PC-9 (cell line): ENCODE data around the gene TFCP2L1. TPM values are rescaled to one million over a fixed set of nuclear protein-coding genes. Genes with fewer than 3 reads are reported as not detected.

ENCODE experiments used
- BruUV-seq: library from RNA; stranded (reverse); fragments of 400-500 nt; replicated peaks from 2 replicates; lab custom pipeline; 2021; lab: Mats Ljungman, UMichigan
- CTCF ChIA-PET: fragments of 300-600 bp; sonication (Branson Sonifier 250); formaldehyde crosslinking; loops from one replicate; lab custom pipeline; 2022; ENCODE audit warnings: antibody characterized with exemption; lab: Charles Lee
- POLR2A ChIA-PET: fragments of 300-600 bp; sonication (Branson Sonifier 250); formaldehyde crosslinking; loops from one replicate; lab custom pipeline; 2022; ENCODE audit warnings: antibody characterized with exemption; ENCODE audit not compliant: unreplicated experiment; lab: Charles Lee
- DNase-seq, 2 experiments: peaks; one replicate each; pipeline versions ENCODE4 v3.0.0 to v3.0.0-alpha.2; 2015 to 2022; ENCODE audit warnings: mixed read lengths in 1 of 2
- H2AFZ ChIP-seq: fragments of 200-600 bp; sonication (generic); 2 replicates; pipeline ENCODE4 v1.8.1; 2017; ENCODE audit warnings: antibody characterized with exemption
- H3F3A ChIP-seq: fragments of 200-600 bp; sonication (generic); 2 replicates; pipeline ENCODE4 v1.8.1; 2017; ENCODE audit warnings: antibody characterized with exemption, mild to moderate bottlenecking, low read depth; ENCODE audit not compliant: insufficient read depth
- H3K27ac ChIP-seq: fragments of 200-600 bp; sonication (generic); 2 replicates; pipeline ENCODE4 v1.6.1; 2016; ENCODE audit warnings: mixed run types
- H3K27me3 ChIP-seq: fragments of 200-600 bp; sonication (generic); 2 replicates; pipeline ENCODE4 v1.6.1; 2016; ENCODE audit warnings: low read depth, mixed run types; ENCODE audit not compliant: insufficient read depth
- H3K36me3 ChIP-seq: fragments of 200-600 bp; sonication (generic); 2 replicates; pipeline ENCODE4 v1.6.1; 2016; ENCODE audit warnings: low read depth, mixed run types
- H3K4me1 ChIP-seq: fragments of 200-600 bp; sonication (generic); replicated peaks from 2 replicates; pipeline ENCODE4 v1.6.1; 2016; ENCODE audit warnings: mixed run types; ENCODE audit not compliant: insufficient read depth
- H3K4me2 ChIP-seq: fragments of 200-600 bp; sonication (generic); 2 replicates; pipeline ENCODE4 v1.6.1; 2017; ENCODE audit warnings: mixed run types
- H3K4me3 ChIP-seq: fragments of 200-600 bp; sonication (generic); 2 replicates; pipeline ENCODE4 v1.6.1; 2016; ENCODE audit warnings: mixed run types
- H3K79me2 ChIP-seq: fragments of 200-600 bp; sonication (generic); 2 replicates; pipeline ENCODE4 v1.6.1; 2017; ENCODE audit warnings: low read depth, mixed run types
- H3K9me2 ChIP-seq: fragments of 200-600 bp; sonication (generic); 2 replicates; pipeline ENCODE4 v1.8.1; 2017; ENCODE audit warnings: mild to moderate bottlenecking; ENCODE audit not compliant: insufficient read depth
- H3K9me3 ChIP-seq: fragments of 200-600 bp; sonication (generic); 2 replicates; pipeline ENCODE4 v1.8.1; 2016; ENCODE audit warnings: low read depth; ENCODE audit not compliant: insufficient read depth
- H4K20me1 ChIP-seq: fragments of 200-600 bp; sonication (generic); 2 replicates; pipeline ENCODE4 v1.8.1; 2017; ENCODE audit not compliant: insufficient read depth
- EZH2 ChIP-seq: fragments of 200-600 bp; sonication (generic); IDR thresholded peaks from 2 replicates; pipeline ENCODE4 v1.8.0; 2017; ENCODE audit warnings: antibody characterized with exemption, low read depth
- intact Hi-C: fragments of 100-400 bp; cut with micrococcal nuclease; formaldehyde crosslinking; loops from one replicate; pipeline ENCODE4 v1.10.0; 2022; ENCODE audit not compliant: unreplicated experiment
- total RNA-seq: library from RNA; stranded (reverse); gene quantifications from 2 replicates; pipeline ENCODE4 v1.2.3, GENCODE V29; 2021
- TF ChIP-seq, protein P1 (sequence below): fragments of 200-600 bp; sonication (generic); conservative IDR thresholded peaks from 2 replicates; pipeline ENCODE4 v1.6.1; 2017; ENCODE audit warnings: mixed run types, antibody characterized with exemption, mild to moderate bottlenecking, moderate library complexity

Gene TFCP2L1
- total RNA-seq, 1 experiment from 2014 or later, result 4.6 TPM

DNA sequence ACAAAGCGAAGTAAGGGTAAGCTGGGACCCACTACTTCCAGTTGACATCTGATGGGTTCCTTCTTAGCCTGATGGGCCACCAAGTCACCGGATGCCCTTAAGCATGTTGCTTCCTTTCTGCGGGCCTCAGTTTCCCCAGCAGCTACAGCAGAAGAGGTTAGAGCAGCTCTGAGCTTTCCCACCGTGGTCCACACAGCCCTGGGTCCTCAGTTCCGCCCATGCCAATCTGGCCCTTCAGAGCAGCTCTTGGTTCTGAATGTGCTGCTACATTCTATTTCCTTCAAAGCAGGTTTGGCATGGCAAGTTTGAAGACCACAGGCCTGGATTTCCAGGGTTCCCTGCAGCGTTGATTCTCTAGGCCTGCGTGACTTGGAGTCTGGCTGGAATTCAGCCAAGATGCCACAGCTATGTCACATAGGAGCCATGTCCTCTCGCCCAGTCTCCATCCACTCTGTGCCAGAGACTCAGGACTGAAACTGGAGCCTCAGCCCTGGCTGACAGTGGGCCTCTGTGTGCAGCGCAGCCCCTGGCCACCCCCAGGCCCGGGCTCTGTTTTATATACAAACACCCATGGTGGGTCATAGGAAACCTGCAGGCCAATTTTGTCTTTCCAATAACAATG, 79.6 kb downstream of the TFCP2L1 start:
- TF ChIP-seq, protein P1, sequence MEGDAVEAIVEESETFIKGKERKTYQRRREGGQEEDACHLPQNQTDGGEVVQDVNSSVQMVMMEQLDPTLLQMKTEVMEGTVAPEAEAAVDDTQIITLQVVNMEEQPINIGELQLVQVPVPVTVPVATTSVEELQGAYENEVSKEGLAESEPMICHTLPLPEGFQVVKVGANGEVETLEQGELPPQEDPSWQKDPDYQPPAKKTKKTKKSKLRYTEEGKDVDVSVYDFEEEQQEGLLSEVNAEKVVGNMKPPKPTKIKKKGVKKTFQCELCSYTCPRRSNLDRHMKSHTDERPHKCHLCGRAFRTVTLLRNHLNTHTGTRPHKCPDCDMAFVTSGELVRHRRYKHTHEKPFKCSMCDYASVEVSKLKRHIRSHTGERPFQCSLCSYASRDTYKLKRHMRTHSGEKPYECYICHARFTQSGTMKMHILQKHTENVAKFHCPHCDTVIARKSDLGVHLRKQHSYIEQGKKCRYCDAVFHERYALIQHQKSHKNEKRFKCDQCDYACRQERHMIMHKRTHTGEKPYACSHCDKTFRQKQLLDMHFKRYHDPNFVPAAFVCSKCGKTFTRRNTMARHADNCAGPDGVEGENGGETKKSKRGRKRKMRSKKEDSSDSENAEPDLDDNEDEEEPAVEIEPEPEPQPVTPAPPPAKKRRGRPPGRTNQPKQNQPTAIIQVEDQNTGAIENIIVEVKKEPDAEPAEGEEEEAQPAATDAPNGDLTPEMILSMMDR, result no peak
- no peak for TF ChIP-seq EZH2
- intact Hi-C loops, result loop anchor here (10.0 kb wide), 1 partner anchor 79 kb away; the partner anchor contains the start of gene TFCP2L1
- no peak overlapping the region for H3K4me3 ChIP-seq
- ChIA-PET CTCF (interaction anchor here (1.6 kb wide), 1 partner anchor 77 kb away, joined by 5 read pairs; no protein-coding TSS in a partner anchor), POLR2A (interaction anchor here (0.6 kb wide), 2 partner anchors 203 to 986 kb away, joined by 4 to 7 read pairs; no protein-coding TSS in a partner anchor)
- H3K79me2 ChIP-seq, result no peaks in the 10 kb centered on the region
- H3K27me3 ChIP-seq, result no peaks in the 10 kb centered on the region
- no TSS peak for BruUV-seq
- no peaks in the 10 kb centered on the region for H3K36me3 ChIP-seq
- DNase-seq, result peak; percentile 85 to 91
- H3K9me3 ChIP-seq, result no peaks in the 10 kb centered on the region
- H3K4me2 ChIP-seq, result peak overlapping the region; percentile 51
- no peaks in the 10 kb centered on the region for H3K9me2 ChIP-seq
- H3F3A ChIP-seq, result no peaks in the 10 kb centered on the region
- H2AFZ ChIP-seq, result no peak overlapping the region
- H4K20me1 ChIP-seq, result no peaks in the 10 kb centered on the region
- H3K27ac ChIP-seq, result no peak overlapping the region
- peaks cover 17% of the 10 kb centered on the region for H3K4me1 ChIP-seq

DNA sequence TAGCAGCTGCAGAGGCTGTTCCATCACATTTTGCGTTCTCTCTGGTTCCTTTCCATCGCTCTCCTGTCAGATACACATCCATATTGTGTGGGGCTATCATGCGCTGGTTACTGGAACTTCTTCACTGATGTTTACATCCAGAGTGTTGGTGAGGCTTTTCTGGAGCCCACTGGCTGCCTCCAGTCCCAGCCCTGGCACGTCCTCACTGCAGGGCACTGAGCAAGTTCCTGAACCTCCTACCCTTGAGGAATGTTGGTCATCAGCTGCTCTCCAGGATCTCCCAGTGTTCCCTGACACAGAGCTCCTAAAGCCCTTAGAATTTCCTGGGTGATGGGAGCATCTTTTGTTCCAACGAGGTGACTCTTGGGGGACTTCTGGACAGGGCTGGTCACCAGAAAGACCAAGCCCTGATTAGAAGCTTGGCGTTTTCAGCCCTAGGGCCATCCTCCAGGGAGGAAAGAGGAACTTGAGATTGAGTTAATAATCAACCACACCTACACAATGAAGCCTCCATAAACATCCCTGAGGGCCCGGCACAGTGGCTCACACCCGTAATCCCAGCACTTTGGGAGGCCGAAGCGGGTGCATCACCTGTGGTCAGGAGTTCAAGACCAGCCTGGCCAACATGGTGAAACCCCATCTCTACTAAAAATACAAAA, 81.3 kb downstream of the TFCP2L1 start:
- Histone ChIP-seq H3K9me3 (no peaks in the 10 kb centered on the region), H3K36me3 (no peaks in the 10 kb centered on the region), H3K9me2 (no peaks in the 10 kb centered on the region), H3K4me3 (no peak overlapping the region), H3K4me2 (no peak overlapping the region), H3F3A (no peaks in the 10 kb centered on the region), H2AFZ (no peak overlapping the region), H3K27me3 (no peaks in the 10 kb centered on the region), H4K20me1 (no peaks in the 10 kb centered on the region), H3K27ac (no peak overlapping the region), H3K79me2 (no peaks in the 10 kb centered on the region), H3K4me1 (peaks cover 12% of the 10 kb centered on the region)
- intact Hi-C loops, result loop anchor here (10.0 kb wide), 1 partner anchor 81 kb away; the partner anchor contains the start of gene TFCP2L1
- POLR2A ChIA-PET, result interaction anchor here (0.6 kb wide), 1 partner anchor 9 kb away, joined by 3 read pairs; no protein-coding TSS in a partner anchor
- TF ChIP-seq, protein P1, result no peak
- TF ChIP-seq EZH2, result no peak
- CTCF ChIA-PET, result no interaction called here
- no TSS peak for BruUV-seq
- no peak for DNase-seq

DNA sequence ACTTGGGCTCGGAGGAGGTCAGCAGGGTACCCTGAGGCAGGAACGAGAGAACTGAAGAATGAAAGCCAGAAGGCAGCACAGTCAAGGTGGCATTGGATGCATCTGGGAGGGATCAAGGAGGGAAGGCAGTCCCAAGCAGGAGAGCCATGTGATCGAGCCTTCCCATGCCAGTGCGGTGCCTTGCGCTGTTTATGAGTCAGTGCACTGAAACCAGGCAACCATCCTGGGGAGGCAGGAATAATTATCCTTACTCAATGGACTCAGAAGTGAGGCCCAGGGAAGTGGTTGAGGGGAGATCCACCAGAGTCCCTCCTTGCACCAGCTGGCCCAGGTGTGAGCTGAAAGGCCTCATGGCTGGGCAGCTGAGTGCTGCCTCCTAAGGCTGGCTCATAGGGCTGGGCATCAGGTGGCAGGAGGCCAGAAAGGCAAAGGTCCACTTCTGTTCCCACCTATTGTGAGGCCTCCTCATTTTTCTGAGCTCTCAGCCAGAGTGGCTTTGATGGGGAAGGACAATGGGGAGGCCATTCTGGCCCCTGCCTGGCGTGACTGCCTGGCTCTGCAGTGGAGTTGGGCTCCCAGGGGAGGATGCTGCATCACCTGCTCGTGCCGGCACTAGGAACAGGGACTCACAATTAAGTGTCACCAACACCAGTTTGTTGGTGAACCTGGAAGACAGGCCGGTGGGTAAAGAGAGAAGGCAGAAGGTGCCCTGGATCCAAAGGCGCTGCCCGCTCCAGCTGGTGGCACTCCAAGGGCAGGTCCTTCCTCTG, 82.3 kb downstream of the TFCP2L1 start:
- Histone ChIP-seq H3K27me3 (no peaks in the 10 kb centered on the region), H3F3A (peaks cover 7% of the 10 kb centered on the region), H3K36me3 (no peaks in the 10 kb centered on the region), H2AFZ (no peak overlapping the region), H3K9me3 (no peaks in the 10 kb centered on the region), H3K79me2 (no peaks in the 10 kb centered on the region), H3K9me2 (no peaks in the 10 kb centered on the region), H3K4me2 (no peak overlapping the region), H3K4me3 (no peak overlapping the region), H4K20me1 (no peaks in the 10 kb centered on the region), H3K4me1 (peaks cover 20% of the 10 kb centered on the region), H3K27ac (no peak overlapping the region)
- TF ChIP-seq EZH2, result no peak
- TF ChIP-seq, protein P1, result no peak
- ChIA-PET CTCF (no interaction called here), POLR2A (interaction anchor here (0.6 kb wide), 1 partner anchor 10 kb away, joined by 3 read pairs; no protein-coding TSS in a partner anchor)
- no TSS peak for BruUV-seq
- intact Hi-C loops, result loop anchor here (10.0 kb wide), 1 partner anchor 82 kb away; the partner anchor contains the start of gene TFCP2L1
- no peak for DNase-seq
